ENCODE measurements around the gene KRTAP10-10. TPM values are rescaled to one million over a fixed set of nuclear protein-coding genes. Genes with fewer than 3 reads are reported as not detected.
"Not testable (repeated sequence)": the region's sequence is repeated elsewhere in the genome, so short reads cannot be mapped to it uniquely, and the experiment has no call there.

The KRTAP10-10 gene
- total RNA-seq, 1 donor from 2014 or later, result not detected

DNA sequence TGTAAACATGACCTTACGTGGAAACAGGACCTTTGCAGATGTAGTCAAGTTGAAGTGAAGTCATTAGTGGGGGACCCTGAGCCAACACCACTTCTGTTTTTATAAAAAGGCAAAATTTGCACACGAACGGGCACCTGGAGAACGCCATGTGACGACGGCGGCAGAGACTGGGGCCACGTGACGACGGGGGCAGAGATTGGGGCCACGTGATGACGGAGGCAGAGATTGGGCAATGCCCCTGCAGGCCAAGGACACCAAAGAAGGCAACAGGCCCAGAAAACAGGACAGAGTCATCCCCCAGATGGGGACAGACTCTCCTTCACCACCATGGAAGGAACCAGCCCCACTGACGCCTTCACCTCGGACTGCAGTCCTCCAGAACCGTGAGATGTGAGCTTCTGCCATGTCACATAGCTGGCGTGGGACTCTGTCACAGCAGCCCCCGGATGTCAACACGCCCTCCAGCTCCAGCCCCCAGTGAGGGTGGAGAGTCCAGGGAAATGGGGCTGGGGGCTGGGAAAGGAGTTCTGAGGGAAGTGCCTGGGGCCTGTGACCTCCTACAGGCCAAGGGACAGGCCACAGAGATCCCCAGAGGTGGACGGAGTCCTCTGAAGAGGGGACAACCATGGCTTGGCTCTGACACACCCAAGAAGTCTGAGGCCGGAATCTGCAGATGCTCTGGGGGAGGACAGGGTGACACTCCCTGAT, 13.3 kb downstream of the KRTAP10-10 start:
- DNase-seq (ENCODE audit: low read depth), result no peak

DNA sequence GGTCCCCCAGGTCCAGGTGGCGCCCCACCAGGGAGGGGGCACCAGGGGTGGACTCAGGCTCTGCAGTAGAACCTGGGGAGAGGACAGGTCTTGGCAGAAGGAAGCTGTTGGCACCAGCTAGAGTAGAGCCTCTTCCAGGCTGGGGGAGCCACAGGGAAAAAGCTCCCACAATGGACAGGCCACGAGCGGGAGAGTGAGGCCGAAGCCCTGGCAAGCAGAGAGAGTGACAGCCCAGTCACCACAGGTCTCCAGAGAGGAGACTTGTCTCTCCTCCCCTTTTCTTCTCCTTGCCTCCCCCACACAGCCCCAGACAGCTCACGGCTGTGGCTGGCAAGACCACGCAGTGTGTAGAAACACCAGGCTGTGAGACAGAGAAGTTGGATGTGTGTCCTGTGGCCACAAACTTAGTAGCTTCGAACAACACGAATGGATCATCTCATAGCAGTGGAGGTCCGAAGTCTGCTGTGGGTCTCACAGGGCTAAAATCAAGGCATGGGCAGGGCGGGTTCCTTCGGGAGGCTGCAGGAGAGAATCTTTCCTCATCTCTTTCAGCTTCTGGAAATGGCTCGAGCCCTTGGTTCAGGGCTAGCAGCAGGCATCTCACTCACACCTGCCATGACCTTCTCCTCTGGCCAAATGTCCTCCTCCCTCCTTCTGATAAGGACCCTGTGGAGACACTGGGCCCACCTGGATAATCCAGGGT, 14.0 kb downstream of the KRTAP10-10 start:
- DNase-seq (ENCODE audit: low read depth), result no peak

DNA sequence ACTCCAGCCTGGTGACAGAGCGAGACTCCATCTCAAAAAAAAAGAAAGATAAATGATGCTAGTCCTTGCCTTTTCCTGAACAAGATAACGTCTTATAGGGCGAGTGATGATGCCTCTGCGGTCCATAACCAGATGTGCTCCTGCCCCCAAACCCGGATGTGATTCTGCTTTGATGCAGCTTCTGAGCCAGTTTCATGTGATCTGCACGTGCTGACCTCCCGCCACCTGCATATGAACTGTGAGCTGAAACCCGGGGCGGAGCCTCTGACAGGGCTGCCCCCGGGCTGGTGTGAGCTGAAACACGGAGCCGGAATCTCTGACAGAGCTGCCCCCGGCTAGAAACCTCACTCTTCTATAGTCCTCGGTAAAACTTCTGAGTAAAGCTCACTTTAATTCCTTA, 16.0 kb downstream of the KRTAP10-10 start:
- no peak for DNase-seq (ENCODE audit: low read depth)

DNA sequence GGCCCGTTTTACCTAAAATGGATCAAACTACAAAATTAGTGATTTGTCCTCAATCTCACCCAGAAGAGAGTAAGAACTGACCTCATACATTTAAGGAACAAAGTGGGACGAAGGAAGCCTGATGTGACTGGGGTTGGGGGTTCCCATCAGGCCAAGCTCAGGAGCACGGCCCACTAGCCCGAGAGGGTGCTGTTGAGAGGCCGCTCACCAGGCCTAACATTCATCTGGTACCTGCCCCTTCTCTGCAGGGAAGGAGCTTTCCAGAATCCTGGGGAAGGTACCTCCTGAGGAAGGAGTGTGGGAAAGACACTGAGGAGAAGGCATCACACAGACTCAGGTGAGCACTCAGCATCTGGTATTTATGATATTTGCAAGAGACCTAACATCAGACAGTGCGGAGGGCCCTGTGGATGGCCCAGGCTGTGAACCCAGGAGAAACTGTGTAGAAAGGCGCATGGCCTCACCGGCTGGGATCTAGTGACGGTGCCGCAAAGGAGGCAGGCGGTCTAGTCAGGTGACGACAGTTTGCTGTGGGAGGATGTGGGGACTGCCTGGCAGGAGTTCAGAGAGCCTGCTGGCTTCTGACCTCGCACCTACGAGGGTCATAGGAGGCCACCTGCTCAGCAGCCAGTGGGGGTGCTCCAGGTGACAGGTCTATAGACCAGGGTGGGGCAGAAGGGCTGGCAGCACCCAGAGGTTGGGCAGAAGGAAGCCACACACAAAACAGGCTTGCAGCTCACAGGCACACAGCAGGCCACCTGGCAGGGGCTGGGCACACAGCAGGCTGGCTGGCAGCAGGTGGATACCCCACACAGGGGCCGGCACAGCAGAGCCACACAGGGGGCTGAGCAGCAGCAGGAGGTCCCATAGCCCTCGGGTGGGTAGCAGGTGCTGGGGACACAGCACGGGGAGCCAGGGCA, 16.8 kb downstream of the KRTAP10-10 start:
- DNase-seq (ENCODE audit: low read depth), result no peak

DNA sequence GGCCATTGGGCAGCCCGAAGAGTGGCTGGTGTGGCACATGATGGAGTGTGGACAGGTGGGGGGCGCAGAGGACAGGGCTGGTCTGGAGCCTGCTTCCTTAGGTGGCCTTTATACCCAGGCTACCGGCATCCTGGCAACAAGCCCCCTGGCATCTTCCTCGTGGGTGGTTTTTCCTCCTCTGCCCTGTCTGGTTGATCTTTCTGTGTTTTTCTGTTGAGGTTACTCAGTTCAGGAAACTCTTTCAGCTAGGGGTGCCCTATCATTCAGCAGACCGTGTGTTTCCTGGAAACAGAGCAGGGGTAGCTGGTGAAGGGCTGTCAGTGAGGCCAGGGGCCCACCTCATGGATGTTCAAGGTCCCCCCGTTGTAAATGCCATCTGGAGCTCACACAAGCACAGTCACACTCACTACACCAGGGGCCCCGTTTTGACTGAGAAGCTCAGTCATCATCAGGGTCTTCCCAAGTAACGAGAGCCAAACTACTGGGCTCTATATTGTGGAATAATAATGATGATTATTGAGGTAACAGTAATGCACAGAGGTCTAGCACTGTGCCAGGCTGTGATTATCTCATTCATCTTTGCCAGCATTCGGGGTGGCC, 17.5 kb downstream of the KRTAP10-10 start, which contains the start of gene KRTAP12-4:
KRTAP12-4 (minus strand) TSS at position 84 of the 600 bp plus-strand sequence; CDS start at position 39, 45 bp downstream.
- DNase-seq (ENCODE audit: low read depth), result no peak

DNA sequence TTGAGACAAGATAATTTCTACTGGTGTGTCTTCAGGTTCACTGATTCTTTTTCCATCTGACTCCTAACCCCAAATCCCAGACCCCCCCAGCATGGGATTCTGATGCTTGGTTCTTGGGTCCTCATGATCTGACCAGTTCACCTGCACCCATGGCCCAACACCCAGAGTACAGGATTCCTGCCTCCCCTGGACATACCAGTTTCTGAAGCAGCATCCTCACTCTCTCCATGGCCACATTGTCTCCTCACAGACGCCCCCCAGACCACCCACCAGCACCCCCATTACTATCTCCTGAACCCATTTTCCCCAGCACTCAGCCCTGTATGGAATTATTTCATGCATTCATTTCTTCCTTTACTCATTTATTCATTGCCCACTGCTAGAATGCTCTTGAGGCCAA, 19.7 kb downstream of the KRTAP10-10 start:
- DNase-seq (ENCODE audit: low read depth), result no peak

DNA sequence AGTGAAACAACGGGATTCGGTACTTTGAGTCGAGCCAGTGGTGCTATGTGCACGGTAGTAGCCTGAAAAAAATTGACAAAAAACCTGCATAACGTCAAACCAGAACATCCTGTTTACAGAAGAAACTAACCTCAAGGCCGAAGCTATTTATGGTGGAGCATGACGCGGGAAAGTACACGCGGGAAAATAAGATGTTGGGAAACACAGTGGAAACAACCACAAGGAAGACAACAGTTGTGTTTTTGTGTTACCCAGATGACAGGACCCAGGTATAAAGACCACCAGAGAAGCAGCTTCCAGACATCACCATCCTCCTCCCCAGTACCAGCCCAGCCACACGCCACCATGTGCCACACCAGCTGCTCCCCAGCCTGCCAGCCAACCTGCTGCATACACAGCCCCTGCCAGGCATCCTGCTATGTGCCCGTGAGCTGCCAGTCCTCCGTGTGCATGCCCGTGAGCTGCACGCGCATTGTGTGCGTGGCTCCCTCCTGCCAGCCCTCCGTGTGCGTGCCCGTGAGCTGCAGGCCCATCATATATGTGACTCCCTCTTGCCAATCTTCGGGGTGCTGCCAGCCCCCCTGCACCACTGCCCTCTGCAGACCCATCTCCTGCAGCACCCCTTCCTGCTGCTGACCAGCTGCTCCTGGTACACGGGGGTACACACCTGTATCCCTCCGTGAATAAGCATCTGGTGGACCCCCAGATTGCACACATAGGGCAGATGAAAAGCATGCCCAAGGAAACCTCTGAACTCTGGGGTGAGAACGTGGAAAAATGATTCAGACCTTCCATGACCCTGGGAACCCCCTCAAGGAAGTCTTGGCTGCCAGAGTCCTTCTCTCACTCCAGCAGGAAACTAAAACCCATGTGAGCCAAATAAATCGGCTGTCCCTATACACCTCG, 20.7 kb downstream of the KRTAP10-10 start, which contains the start of gene KRTAP12-3:
KRTAP12-3 (plus strand) TSS at position 298 of the 906 bp plus-strand sequence; CDS start at position 346, 48 bp downstream.
- DNase-seq (ENCODE audit: low read depth), result no peak

DNA sequence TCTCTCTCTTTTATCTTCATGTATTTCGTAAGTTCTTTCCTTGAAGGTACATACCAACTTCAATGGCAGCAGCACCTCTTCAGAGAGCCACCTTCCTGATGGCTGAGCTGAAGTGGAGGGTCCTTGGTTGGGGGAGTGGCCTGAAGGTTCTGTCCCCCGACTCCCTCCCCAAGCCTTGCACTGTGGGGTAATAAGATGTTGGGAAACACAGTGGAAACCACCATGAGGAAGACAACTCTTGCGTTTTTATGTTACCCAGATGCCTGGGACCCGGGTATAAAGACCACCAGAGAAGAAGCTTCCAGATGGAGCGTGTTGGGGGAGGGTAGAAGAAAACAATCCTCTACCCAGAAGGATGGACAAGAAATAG, 21.4 kb downstream of the KRTAP10-10 start:
- DNase-seq (ENCODE audit: low read depth), result no peak

DNA sequence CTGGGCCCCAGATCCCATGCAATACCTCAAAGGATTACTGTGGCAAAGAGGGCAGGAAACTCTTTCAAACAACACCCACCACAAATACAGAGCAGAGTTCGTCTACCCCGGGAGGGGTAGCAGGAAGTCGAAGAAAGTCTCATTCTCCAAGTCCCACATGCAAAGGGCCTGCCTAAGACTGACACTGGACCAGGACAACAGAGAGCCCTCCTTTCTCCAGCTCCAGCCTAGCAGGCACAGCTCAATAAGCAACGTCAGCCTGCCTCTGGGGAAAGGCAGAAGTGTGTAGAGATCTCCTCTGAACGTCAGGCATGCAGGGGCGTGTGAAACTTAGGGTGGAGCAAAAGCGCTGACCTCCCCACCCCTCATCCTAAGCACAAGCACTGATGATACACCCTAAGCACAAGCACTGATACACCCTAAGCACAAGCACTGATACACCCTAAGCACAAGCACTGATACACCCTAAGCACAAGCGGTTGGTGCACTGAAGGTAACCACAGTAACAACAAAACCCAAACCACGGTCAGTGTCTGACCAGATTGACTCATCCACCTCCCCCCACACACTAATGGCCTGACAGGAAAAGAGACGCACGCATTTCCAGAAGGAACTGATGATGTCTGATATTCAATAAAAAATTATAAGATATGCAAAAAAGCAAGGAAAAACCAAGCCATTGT, 21.9 kb downstream of the KRTAP10-10 start:
- no peak for DNase-seq (ENCODE audit: low read depth)

DNA sequence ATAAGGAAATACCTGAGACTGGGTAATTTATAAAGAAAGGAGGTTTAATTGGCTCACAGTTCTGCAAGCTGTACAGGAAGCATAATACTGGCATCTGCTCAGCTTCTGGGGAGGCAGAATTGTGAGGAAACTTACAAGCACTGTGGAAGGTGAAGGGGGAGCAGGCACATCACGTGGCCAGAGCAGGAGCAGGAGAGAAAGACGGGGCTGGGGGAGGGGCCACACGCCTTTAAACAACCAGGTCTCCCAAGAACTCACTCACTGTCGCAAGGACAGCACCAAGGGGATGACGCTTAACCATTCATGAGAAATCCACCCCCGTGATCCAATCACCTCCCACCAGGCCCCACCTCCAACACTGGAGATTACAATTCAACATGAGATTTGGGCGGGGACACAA, 24.4 kb downstream of the KRTAP10-10 start:
- not testable (repeated sequence) for DNase-seq (ENCODE audit: low read depth)

DNA sequence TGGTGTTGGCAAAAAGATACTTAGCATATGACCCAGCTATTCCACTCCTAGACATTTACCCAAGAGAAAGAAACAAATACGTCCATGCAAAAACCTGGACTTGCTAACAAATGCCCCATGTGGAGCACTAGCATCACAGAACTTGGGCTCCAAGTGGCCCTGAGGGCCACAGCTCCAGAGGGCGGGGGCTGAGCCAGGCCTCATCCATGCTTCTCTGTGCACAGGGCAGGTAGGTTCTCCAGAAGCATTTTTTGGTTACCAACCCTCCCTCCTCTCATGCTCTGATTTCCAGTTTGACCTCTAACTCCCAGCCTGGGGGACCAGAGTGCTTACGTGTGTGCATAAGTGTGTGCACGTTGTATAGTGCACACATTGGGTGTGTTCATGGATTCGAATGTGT, 27.5 kb downstream of the KRTAP10-10 start:
- no peak for DNase-seq (ENCODE audit: low read depth)

DNA sequence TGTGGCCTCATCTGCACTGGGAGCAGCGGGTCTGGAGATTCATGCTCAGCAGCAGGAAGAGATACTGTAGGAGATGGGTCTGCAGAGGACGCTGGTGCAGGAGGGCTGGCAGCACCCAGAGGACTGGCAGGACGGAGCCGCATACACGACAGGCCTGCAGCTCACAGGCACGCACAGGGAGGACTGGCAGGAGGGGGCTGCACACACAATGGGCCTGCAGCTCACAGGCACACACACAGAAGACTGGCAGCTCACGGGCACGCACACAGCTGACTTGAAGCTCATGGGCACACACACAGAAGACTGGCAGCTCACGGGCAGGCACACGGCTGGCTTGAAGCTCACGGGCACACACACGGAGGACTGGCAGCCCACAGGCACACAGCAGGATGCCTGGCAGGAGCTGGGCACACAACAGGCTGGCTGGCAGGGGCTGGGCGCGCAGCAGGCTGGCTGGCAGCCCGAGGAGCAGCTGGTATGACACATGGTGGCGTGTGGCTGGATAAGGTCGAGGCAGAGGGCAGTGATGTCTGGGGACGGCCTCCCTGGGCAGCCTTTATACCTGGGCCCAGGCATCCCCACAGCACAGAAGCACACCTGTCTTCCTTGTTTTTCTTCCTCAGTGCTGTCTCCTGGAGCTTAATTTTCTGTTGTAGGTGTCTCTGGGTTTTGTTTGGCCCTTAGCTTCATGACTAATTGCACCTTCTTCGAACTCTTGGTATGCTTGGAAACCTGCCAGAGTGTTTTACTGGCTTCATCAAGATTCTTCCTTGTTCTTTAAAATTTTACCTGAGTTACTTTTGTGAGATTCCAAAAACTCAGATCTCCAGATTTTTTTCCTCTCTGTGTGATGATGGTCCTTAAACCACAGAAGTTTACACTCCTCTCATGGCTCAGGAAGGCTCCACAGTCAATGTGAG, 29.5 kb downstream of the KRTAP10-10 start, which contains the start of gene KRTAP12-2:
KRTAP12-2 (minus strand) TSS at position 527 of the 920 bp plus-strand sequence; CDS start at position 486, 41 bp downstream.
- no peak for DNase-seq (ENCODE audit: low read depth)

DNA sequence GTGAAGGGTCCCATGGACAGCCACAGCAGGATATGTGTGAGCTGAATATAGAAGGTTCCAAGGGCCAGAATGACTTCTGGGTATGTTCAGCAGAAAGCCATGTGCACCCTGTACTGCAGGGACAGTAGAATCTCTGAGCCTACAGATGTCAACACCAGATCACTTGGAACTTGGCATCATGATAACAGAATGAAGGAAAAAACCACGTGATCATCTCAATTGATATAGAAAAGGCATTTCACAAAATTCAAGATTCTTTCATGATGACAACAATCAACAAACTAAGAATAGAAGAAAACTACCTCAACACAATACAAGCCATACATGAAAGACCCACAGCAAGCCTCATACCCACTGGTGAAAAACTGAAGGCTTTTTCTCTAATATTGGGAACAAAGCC, 30.5 kb downstream of the KRTAP10-10 start:
- DNase-seq (ENCODE audit: low read depth), result no peak

DNA sequence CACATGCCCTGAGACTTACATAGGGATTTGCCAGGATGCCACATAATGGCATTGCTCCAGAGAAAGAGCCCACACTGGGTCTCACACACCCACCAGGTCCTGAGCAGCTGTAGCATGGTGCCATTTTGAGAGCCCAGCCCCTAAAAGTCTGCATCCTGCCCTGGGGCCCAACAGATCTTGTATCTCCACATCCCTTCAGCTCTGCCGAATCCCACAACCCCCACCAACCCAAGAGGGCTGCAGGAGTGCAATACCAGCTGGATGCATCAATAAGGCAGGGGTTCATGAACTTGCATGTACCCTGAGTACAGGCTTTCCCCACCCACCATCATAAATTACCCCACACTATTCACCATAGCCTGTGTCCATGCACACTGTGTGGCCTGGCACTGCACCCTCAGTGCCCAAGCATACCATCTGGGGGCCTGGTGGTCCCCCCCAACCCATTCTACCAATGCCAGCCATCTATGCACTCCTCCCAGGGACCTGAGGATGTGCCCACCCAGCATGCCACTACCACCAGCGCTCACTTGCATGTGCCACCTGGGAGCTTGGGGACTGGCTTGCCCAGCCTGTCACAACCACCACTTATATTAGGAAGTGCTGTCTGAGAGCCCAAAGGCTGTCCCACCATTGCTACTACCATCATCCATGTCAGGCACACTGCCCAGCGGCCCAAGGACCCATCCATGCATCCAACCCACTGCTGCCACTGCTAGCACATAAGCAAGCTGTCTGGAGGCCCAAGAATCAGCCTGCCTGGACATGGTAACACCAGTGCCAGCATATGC, 33.7 kb downstream of the KRTAP10-10 start:
- DNase-seq (ENCODE audit: low read depth), result no peak

DNA sequence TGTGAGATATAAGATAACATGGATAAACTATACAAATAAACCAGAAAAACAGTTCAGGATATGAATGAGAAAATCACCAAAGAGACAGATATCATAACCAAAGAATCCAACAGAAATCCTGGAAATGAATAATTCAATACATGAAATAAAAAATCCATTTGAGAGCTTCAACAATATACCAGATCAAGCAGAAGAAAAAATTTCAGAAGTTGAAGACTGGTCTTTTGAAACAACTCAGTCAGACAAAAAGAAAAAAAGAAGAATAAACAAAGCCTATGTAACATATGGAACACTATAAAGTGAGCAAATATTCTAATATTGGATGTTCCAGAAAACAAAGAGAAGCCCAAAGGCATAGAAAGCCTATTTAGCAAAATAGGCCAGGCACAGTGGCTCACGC, 34.8 kb downstream of the KRTAP10-10 start:
- no peak for DNase-seq (ENCODE audit: low read depth)

DNA sequence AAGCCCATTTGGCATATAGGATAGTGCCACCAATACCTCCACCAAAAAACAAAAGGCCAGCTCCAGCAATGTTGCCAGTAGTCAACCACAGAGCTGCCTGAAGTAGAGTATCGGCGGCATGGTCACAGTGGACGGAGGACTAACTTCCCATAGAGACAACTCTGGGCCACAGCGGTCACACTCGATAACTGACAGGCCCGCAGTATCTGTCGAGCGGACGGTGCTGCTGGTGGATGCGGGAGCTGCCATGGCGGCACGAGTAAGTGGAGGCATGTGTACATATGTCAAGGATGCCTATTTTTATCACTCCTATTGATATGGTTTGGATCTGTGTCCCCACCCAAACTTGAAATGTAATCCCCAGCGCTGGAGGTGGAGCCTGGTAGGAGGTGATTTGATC, 40.7 kb downstream of the KRTAP10-10 start:
- DNase-seq (ENCODE audit: low read depth), result no peak

DNA sequence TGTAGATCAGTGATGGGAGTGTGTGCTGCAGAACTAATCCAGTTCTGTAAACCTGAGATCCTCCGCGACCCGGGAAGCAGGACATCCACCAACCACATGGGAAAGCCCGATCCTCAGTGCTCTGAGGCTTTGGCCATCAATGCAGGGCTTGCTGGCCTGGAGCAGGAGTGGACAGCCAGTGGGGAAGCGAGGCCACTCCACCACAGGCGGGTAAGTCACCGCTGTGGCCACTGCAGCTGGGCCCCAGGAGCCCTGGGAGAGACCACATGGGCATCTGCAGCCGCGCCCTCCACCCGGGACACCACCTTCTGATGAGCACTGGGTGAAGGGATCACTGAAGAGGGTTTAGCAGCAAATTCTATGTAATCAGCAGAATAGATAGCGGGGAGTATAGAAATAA, 44.0 kb downstream of the KRTAP10-10 start:
- DNase-seq (ENCODE audit: low read depth), result no peak

All from renal cortical epithelial cell (primary cell).